Uterus (tissue), 2 donors: ENCODE results near the gene PCMT1.

Source experiments
- CTCF ChIP-seq, 4 experiments: fragments of 200-600 bp in 2 of 4; fragments of 450-650 bp in 2 of 4; sonication (generic) in 2 of 4; IDR thresholded peaks; one replicate each; pipeline ENCODE4 v1.5.1; 2016 to 2019; ENCODE audit warnings: antibody characterized with exemption in 4 of 4, mild to moderate bottlenecking in 2 of 4, moderate library complexity in 1 of 4
- POLR2A ChIP-seq, 2 donors: fragments of 450-650 bp; IDR thresholded peaks; one replicate each; pipeline ENCODE4 v1.6.1; 2016; ENCODE audit warnings: antibody characterized with exemption in 2 of 2, mild to moderate bottlenecking in 1 of 2, moderate library complexity in 1 of 2

GRCh38 chr6:149754548-149754947 lies 5.0 kb downstream of the PCMT1 start:
- TF ChIP-seq CTCF (IDR thresholded peaks at IDR 0.05) (no peak), POLR2A (IDR thresholded peaks at IDR 0.05) (no peak)
